ENCODE results near the gene RBM14.

DNA sequence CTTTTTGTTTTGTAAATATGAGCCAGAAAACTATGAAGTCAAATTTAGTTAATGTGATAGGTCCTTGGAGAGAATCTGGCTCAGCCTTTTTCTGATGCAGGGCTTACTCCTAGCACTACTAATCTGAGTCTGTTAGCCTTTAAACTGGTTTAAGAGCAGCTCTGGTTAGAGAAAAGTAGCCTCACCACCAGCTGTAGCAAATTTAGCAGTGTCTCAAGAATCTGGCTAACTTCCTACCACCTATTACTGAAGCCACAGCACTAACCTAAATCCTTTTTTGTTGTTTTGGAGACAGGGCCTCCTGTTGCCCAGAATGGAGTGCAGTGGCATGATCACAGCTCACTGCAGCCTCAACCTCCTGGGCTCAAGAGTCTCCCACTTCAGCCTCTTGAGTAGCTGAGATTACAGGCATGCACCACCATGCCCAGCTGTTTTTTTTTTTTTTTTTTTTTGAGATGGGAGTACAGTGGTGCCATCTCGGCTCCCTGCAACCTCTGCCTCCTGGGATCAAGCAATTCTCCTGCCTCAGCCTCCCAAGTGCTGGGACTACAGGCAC is 47.4 kb downstream of the RBM14 start:
- TF ChIP-seq, protein P1, sequence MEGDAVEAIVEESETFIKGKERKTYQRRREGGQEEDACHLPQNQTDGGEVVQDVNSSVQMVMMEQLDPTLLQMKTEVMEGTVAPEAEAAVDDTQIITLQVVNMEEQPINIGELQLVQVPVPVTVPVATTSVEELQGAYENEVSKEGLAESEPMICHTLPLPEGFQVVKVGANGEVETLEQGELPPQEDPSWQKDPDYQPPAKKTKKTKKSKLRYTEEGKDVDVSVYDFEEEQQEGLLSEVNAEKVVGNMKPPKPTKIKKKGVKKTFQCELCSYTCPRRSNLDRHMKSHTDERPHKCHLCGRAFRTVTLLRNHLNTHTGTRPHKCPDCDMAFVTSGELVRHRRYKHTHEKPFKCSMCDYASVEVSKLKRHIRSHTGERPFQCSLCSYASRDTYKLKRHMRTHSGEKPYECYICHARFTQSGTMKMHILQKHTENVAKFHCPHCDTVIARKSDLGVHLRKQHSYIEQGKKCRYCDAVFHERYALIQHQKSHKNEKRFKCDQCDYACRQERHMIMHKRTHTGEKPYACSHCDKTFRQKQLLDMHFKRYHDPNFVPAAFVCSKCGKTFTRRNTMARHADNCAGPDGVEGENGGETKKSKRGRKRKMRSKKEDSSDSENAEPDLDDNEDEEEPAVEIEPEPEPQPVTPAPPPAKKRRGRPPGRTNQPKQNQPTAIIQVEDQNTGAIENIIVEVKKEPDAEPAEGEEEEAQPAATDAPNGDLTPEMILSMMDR (IDR thresholded peaks at IDR 0.05), result no peak
- TF ChIP-seq POLR2A (IDR thresholded peaks at IDR 0.05) (no peak), EP300 (IDR thresholded peaks at IDR 0.05) (no peak)

Data from tibial nerve (tissue), 4 donors.